ENCODE results near the gene BACH2. TPM values are rescaled to one million over a fixed set of nuclear protein-coding genes. Genes with fewer than 3 reads are reported as not detected.

BACH2 gene
- total RNA-seq, 6 donors from 2014 or later: 3.1 to 6.8 (median 5.3) TPM

GRCh38 chr6:90149280-90149679 is 147.4 kb downstream of the BACH2 start:
- WGBS, 2 donors: 61 to 76% methylated on average over 3 of the region's 3 CpGs
- Histone ChIP-seq H3K4me3 (no peak overlapping the region), H3K27me3 (no peaks in the 10 kb centered on the region), H3K27ac (no peak overlapping the region), H3K4me1 (peaks cover 0 to 6% (median 1%) of the 10 kb centered on the region in 4 donors), H3K9me3 (peaks cover 0 to 4% (median 0%) of the 10 kb centered on the region in 4 donors), H3K36me3 (no peaks in the 10 kb centered on the region)
- no peak for DNase-seq
- TF ChIP-seq EP300 (IDR thresholded peaks at IDR 0.05): no peak
- TF ChIP-seq CTCF (IDR thresholded peaks at IDR 0.05): no peak
- TF ChIP-seq POLR2AphosphoS5 (IDR thresholded peaks at IDR 0.05): no peak
- TF ChIP-seq POLR2A (IDR thresholded peaks at IDR 0.05): no peak
- ATAC-seq (ENCODE audit: low FRiP score in 2 of 2): no peak

- Histone ChIP-seq H3K27ac (no peak overlapping the region), H3K9me3 (peaks cover 0 to 4% (median 0%) of the 10 kb centered on the region in 4 donors), H3K27me3 (no peaks in the 10 kb centered on the region), H3K4me1 (peaks cover 0 to 3% (median 1%) of the 10 kb centered on the region in 4 donors), H3K36me3 (no peaks in the 10 kb centered on the region), H3K4me3 (no peak overlapping the region)
- no peak for ATAC-seq (ENCODE audit: low FRiP score in 2 of 2)
- no peak for TF ChIP-seq POLR2A (IDR thresholded peaks at IDR 0.05)
- no peak for TF ChIP-seq POLR2AphosphoS5 (IDR thresholded peaks at IDR 0.05)
- TF ChIP-seq CTCF (IDR thresholded peaks at IDR 0.05): no peak
- TF ChIP-seq EP300 (IDR thresholded peaks at IDR 0.05): no peak
- no peak for DNase-seq
- 83 to 86% methylated on average over 5 of the region's 5 CpGs for WGBS, 2 donors
Measured at GRCh38 chr6:90148867-90149266, 147.8 kb downstream of the BACH2 start.

GRCh38 chr6:90146921-90147649 is 149.6 kb downstream of the BACH2 start:
- WGBS, 2 donors: 57 to 67% methylated on average over 13 of the region's 13 CpGs
- peaks cover 0 to 4% (median 0%) of the 10 kb centered on the region in 4 donors for H3K9me3 ChIP-seq
- no peak for DNase-seq
- H3K36me3 ChIP-seq: no peaks in the 10 kb centered on the region
- ATAC-seq (ENCODE audit: low FRiP score in 2 of 2): peak in 1 of 2 donors; percentile 42
- TF ChIP-seq CTCF (IDR thresholded peaks at IDR 0.05) (no peak), EP300 (IDR thresholded peaks at IDR 0.05) (no peak), POLR2AphosphoS5 (IDR thresholded peaks at IDR 0.05) (no peak), POLR2A (IDR thresholded peaks at IDR 0.05) (no peak)
- no peaks in the 10 kb centered on the region for H3K27me3 ChIP-seq
- H3K4me1 ChIP-seq: peaks cover 0 to 3% (median 1%) of the 10 kb centered on the region in 4 donors
- no peak overlapping the region for H3K4me3 ChIP-seq
- no peak overlapping the region for H3K27ac ChIP-seq

- Histone ChIP-seq H3K27ac (no peak overlapping the region), H3K9me3 (peaks cover 0 to 4% (median 0%) of the 10 kb centered on the region in 4 donors), H3K27me3 (no peaks in the 10 kb centered on the region), H3K4me3 (no peak overlapping the region), H3K4me1 (peaks cover 0 to 3% (median 1%) of the 10 kb centered on the region in 4 donors), H3K36me3 (no peaks in the 10 kb centered on the region)
- TF ChIP-seq POLR2AphosphoS5 (IDR thresholded peaks at IDR 0.05) (no peak), EP300 (IDR thresholded peaks at IDR 0.05) (no peak)
- DNase-seq: no peak
- no peak for ATAC-seq (ENCODE audit: low FRiP score in 2 of 2)
- 81 to 92% methylated on average over 4 of the region's 4 CpGs for WGBS, 2 donors
Measured at GRCh38 chr6:90146024-90146423, 150.6 kb downstream of the BACH2 start.

- Histone ChIP-seq H3K9me3 (no peaks in the 10 kb centered on the region), H3K27ac (no peak overlapping the region), H3K36me3 (no peaks in the 10 kb centered on the region), H3K4me1 (peaks cover 0 to 3% (median 1%) of the 10 kb centered on the region in 4 donors), H3K4me3 (no peak overlapping the region), H3K27me3 (no peaks in the 10 kb centered on the region)
- DNase-seq (no peak), ATAC-seq (ENCODE audit: low FRiP score in 2 of 2) (no peak)
- 83% methylated on average over 3 of the region's 3 CpGs for WGBS, 2 donors
- TF ChIP-seq POLR2A (IDR thresholded peaks at IDR 0.05) (no peak), POLR2AphosphoS5 (IDR thresholded peaks at IDR 0.05) (no peak), EP300 (IDR thresholded peaks at IDR 0.05) (no peak)
Measured at GRCh38 chr6:90144928-90145555, 151.6 kb downstream of the BACH2 start.

All from upper lobe of left lung (tissue), 6 donors.